Left ventricle myocardium inferior (tissue), 1 donor: ENCODE measurements around the gene DAAM1. TPM values are rescaled to one million over a fixed set of nuclear protein-coding genes. Genes with fewer than 3 reads are reported as not detected.

Experiments
- DNase-seq: peaks from one replicate; pipeline ENCODE4 v3.0.0-alpha.2; 2020
- H3K27ac ChIP-seq: fragments of 200-600 bp; replicated peaks from 2 replicates; pipeline ENCODE4 v1.8.0; 2021
- H3K27me3 ChIP-seq: fragments of 200-600 bp; 2 replicates; pipeline ENCODE4 v1.8.0; 2021; ENCODE audit warnings: low read depth
- H3K36me3 ChIP-seq: fragments of 200-600 bp; 2 replicates; pipeline ENCODE4 v1.8.0; 2021
- H3K4me1 ChIP-seq: fragments of 200-600 bp; 2 replicates; pipeline ENCODE4 v1.8.0; 2021
- H3K4me3 ChIP-seq: fragments of 200-600 bp; 2 replicates; pipeline ENCODE4 v1.8.0; 2021; ENCODE audit warnings: mild to moderate bottlenecking, moderate library complexity
- H3K9me3 ChIP-seq: fragments of 200-600 bp; replicated peaks from 2 replicates; pipeline ENCODE4 v1.8.0; 2021
- intact Hi-C: fragments of 100-400 bp; cut with micrococcal nuclease; formaldehyde crosslinking; loops from one replicate; pipeline ENCODE4 v1.11.0; 2022
- total RNA-seq: library from RNA; stranded (reverse); fragmentation: NEBNext Ultra II Directional; extraction: Animal tissue kit (Norgen Biotek cat#: 25700); gene quantifications from one replicate; pipeline ENCODE4 v1.2.1, GENCODE V29; 2021
- TF ChIP-seq, protein P1 (sequence below): fragments of 200-600 bp; IDR thresholded peaks from 2 replicates; pipeline ENCODE4 v1.8.0; 2021; ENCODE audit warnings: antibody characterized with exemption, mild to moderate bottlenecking, borderline replicate concordance
- donor health status: DM: no; HTN: yes; CAD: no; lungs with severe emphysema.

Gene DAAM1
- total RNA-seq, 1 donor from 2014 or later = 84.8 TPM

DNA sequence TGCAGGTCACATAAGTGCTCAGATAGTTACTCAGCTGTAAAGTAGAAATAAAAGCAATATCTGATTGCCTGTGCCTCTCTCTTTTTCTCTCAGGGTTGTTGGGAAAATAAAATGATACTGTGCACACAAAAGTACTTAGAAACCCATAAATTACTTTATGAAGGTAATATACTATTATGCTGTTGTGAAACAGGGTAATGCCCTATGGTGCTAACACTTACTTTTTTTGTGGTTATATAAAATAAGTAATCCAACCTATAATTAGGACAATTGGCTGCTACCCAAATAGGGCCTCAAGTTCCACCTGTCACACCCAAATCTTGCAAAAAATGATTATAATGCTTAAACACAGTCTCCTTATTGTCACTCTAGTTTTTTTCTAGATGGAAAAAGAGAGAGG, 50.6 kb downstream of the DAAM1 start:
- no peak for DNase-seq
- Histone ChIP-seq H3K4me3 (no peak overlapping the region), H3K9me3 (no peaks in the 10 kb centered on the region), H3K36me3 (no peaks in the 10 kb centered on the region), H3K4me1 (peaks cover 84% of the 10 kb centered on the region), H3K27me3 (no peaks in the 10 kb centered on the region), H3K27ac (peak overlapping the region; percentile 46)
- intact Hi-C loops = no loop called here
- TF ChIP-seq, protein P1, sequence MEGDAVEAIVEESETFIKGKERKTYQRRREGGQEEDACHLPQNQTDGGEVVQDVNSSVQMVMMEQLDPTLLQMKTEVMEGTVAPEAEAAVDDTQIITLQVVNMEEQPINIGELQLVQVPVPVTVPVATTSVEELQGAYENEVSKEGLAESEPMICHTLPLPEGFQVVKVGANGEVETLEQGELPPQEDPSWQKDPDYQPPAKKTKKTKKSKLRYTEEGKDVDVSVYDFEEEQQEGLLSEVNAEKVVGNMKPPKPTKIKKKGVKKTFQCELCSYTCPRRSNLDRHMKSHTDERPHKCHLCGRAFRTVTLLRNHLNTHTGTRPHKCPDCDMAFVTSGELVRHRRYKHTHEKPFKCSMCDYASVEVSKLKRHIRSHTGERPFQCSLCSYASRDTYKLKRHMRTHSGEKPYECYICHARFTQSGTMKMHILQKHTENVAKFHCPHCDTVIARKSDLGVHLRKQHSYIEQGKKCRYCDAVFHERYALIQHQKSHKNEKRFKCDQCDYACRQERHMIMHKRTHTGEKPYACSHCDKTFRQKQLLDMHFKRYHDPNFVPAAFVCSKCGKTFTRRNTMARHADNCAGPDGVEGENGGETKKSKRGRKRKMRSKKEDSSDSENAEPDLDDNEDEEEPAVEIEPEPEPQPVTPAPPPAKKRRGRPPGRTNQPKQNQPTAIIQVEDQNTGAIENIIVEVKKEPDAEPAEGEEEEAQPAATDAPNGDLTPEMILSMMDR = no peak

DNA sequence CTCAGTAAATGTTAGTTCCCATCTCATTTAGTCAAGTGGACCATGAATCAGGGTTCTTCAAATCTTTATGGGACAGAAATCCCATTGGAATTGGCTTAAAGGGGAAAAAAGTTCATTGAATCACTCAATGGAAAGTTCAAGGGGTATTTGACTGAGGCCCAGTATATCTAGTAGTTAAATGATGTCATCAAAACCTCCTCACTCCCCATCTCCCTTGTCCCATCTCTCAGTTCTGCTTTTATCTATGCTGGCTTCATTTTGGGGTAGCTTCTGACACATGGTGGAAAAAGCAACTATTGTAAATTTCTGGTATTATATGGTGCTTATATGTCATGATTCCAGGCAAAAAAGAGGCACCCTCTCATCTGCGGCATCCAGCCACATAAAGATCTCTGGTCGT, 51.9 kb downstream of the DAAM1 start:
- Histone ChIP-seq H3K4me3 (no peak overlapping the region), H3K36me3 (no peaks in the 10 kb centered on the region), H3K27ac (peak overlapping the region; percentile 38), H3K27me3 (no peaks in the 10 kb centered on the region), H3K9me3 (no peaks in the 10 kb centered on the region), H3K4me1 (peaks cover 97% of the 10 kb centered on the region)
- TF ChIP-seq, protein P1 = no peak
- intact Hi-C loops = no loop called here
- no peak for DNase-seq

DNA sequence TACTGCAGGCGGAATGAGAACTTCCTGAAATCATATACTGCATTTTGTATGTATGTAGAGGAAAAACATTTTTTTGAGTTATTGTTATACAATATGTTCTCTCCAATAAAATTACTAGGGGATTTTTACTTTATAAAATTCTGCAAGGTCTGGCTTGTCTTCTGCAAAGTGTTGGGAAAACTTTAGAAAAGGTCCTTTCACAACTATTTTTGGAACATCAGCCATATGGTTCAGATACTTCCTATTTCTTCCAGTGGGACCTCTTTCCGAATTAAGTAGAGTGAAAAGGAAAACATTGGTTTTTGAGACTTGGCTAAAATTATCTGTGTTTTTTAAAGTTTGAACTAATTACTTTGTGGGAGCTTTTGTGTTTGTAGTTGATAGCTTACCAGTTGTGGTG, 52.7 kb downstream of the DAAM1 start:
- Histone ChIP-seq H3K9me3 (no peaks in the 10 kb centered on the region), H3K27ac (peak overlapping the region; percentile 38), H3K27me3 (no peaks in the 10 kb centered on the region), H3K4me3 (no peak overlapping the region), H3K36me3 (no peaks in the 10 kb centered on the region), H3K4me1 (peaks cover 100% of the 10 kb centered on the region)
- intact Hi-C loops = no loop called here
- TF ChIP-seq, protein P1 = no peak
- no peak for DNase-seq

DNA sequence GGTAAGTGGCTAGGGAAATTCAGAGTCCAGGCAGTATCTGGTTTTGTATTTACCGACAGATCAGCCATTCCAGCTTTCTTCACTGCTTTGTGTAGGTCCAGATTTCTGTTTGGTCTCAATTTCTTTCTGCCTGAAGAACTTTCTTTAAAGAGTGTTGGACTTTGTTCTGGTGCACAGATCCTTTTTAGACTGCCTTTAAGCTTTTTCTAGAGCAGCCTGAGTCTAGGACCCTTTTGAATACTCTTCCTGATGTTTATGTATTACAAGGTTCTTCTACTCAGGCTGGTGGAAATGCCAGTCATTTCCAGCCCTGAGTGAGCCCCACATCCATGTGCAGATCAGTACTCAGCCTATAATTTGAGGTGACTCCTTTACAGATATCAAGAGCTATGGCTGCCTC, 54.7 kb downstream of the DAAM1 start:
- intact Hi-C loops = no loop called here
- H3K4me1 ChIP-seq = peaks cover 87% of the 10 kb centered on the region
- peak overlapping the region; percentile 11 for H3K27ac ChIP-seq
- H3K9me3 ChIP-seq = no peaks in the 10 kb centered on the region
- no peak for DNase-seq
- H3K36me3 ChIP-seq = no peaks in the 10 kb centered on the region
- TF ChIP-seq, protein P1 = no peak
- H3K27me3 ChIP-seq = no peaks in the 10 kb centered on the region
- H3K4me3 ChIP-seq = no peak overlapping the region

DNA sequence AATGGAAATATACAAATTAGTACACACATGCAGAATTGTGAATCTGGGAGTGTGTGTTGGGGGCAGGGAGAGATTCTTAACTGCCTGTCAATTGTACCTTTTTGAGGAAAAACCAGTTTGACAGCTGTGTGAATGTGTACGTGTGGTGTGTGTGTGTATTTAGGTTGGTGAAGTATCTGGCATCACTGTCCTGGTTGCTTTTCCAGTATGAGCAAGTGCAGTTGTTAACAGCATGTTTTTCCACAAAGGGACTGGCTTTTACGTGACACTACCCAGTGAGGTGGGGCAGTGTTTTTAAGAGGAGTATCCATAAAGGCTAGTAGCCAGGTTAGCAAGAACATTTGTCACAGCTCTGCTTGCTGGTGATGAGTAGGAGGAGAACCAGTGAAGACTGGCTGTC, 56.1 kb downstream of the DAAM1 start:
- no peaks in the 10 kb centered on the region for H3K36me3 ChIP-seq
- no peak for DNase-seq
- intact Hi-C loops = no loop called here
- peaks cover 87% of the 10 kb centered on the region for H3K4me1 ChIP-seq
- TF ChIP-seq, protein P1 = no peak
- H3K4me3 ChIP-seq = no peak overlapping the region
- no peak overlapping the region for H3K27ac ChIP-seq
- no peaks in the 10 kb centered on the region for H3K27me3 ChIP-seq
- no peaks in the 10 kb centered on the region for H3K9me3 ChIP-seq
